SK-N-SH treated with all-trans-retinoic acid at 6 μM for 48 hours (cell line): Measurements from ENCODE around the gene TNP2.

Experiments
- ATAC-seq: fragments of 200-7000 bp; cut with Tn5 transposase; 3 replicates; pipeline ENCODE4 v1.9.1; 2020; ENCODE audit warnings: mild to moderate bottlenecking, moderate library complexity
- ARNTL ChIP-seq: fragments of 450-650 bp; formaldehyde crosslinking; IDR thresholded peaks from 2 replicates; pipeline ENCODE4 v1.5.0; 2020; ENCODE audit warnings: low read depth, mild to moderate bottlenecking, moderate library complexity, borderline replicate concordance
- BACH2 ChIP-seq: fragments of 250-450 bp; sonication (Bioruptor Pico); IDR thresholded peaks from 2 replicates; pipeline ENCODE4 v1.9.0; 2021; ENCODE audit warnings: mild to moderate bottlenecking, borderline replicate concordance
- CSDC2 ChIP-seq: fragments of 250-450 bp; sonication (Bioruptor Pico); IDR thresholded peaks from 2 replicates; pipeline ENCODE4 v1.5.0; 2020; ENCODE audit warnings: mild to moderate bottlenecking, moderate library complexity
- ESRRG ChIP-seq: fragments of 250-450 bp; sonication (Bioruptor Pico); IDR thresholded peaks from 2 replicates; pipeline ENCODE4 v1.6.1; 2021; ENCODE audit warnings: mild to moderate bottlenecking
- GLIS3 ChIP-seq: fragments of 250-450 bp; sonication (Bioruptor Pico); IDR thresholded peaks from 2 replicates; pipeline ENCODE4 v1.5.0; 2020; ENCODE audit warnings: mild to moderate bottlenecking, moderate library complexity
- ISL1 ChIP-seq: fragments of 250-450 bp; sonication (Bioruptor Pico); IDR thresholded peaks from 2 replicates; pipeline ENCODE4 v2.1.2; 2022; ENCODE audit warnings: mild to moderate bottlenecking, moderate library complexity
- OSR1 ChIP-seq: fragments of 250-450 bp; sonication (Bioruptor Pico); IDR thresholded peaks from 2 replicates; pipeline ENCODE4 v1.8.0; 2022; ENCODE audit warnings: moderate library complexity, mild to moderate bottlenecking, inconsistent platforms
- PPARA ChIP-seq: fragments of 250-450 bp; sonication (Bioruptor Pico); IDR thresholded peaks from 2 replicates; pipeline ENCODE4 v1.5.0; 2020; ENCODE audit warnings: mild to moderate bottlenecking, borderline replicate concordance
- RARB ChIP-seq: fragments of 250-450 bp; sonication (Bioruptor Pico); IDR thresholded peaks from 2 replicates; pipeline ENCODE4 v1.8.0; 2021; ENCODE audit warnings: mild to moderate bottlenecking, moderate library complexity
- SNAI2 ChIP-seq: fragments of 250-450 bp; sonication (Bioruptor Pico); IDR thresholded peaks from 2 replicates; pipeline ENCODE4 v1.5.0; 2020; ENCODE audit warnings: mild to moderate bottlenecking, moderate library complexity
- TCF4 ChIP-seq: fragments of 250-450 bp; sonication (Bioruptor Pico); IDR thresholded peaks from 2 replicates; pipeline ENCODE4 v1.8.0; 2021; ENCODE audit warnings: mild to moderate bottlenecking, moderate library complexity, borderline replicate concordance
- TOX ChIP-seq: fragments of 250-450 bp; sonication (Bioruptor Pico); IDR thresholded peaks from 2 replicates; pipeline ENCODE4 v1.8.0; 2021; ENCODE audit warnings: mild to moderate bottlenecking, moderate library complexity, borderline replicate concordance
- TSHZ2 ChIP-seq: fragments of 250-450 bp; sonication (Bioruptor Pico); IDR thresholded peaks from 2 replicates; pipeline ENCODE4 v1.5.0; 2020; ENCODE audit warnings: mild to moderate bottlenecking, moderate library complexity
- ZC3H10 ChIP-seq: fragments of 250-450 bp; sonication (Bioruptor Pico); IDR thresholded peaks from 2 replicates; pipeline ENCODE4 v1.5.1; 2021; ENCODE audit warnings: mild to moderate bottlenecking, moderate library complexity
- ZFP3 ChIP-seq: fragments of 250-450 bp; sonication (Bioruptor Pico); IDR thresholded peaks from 2 replicates; pipeline ENCODE4 v1.5.0; 2020; ENCODE audit warnings: mild to moderate bottlenecking, moderate library complexity
- ZFP30 ChIP-seq: fragments of 450-650 bp; formaldehyde crosslinking; IDR thresholded peaks from 2 replicates; pipeline ENCODE4 v1.5.0; 2022; ENCODE audit warnings: mild to moderate bottlenecking, moderate library complexity
- ZNF70 ChIP-seq: fragments of 450-650 bp; formaldehyde crosslinking; IDR thresholded peaks from 2 replicates; pipeline ENCODE4 v1.5.0; 2020; ENCODE audit warnings: mild to moderate bottlenecking, moderate library complexity
- TF ChIP-seq, protein P1 (sequence below): fragments of 250-450 bp; sonication (Bioruptor Pico); IDR thresholded peaks from 2 replicates; pipeline ENCODE4 v1.8.0; 2021; ENCODE audit warnings: low read depth, mild to moderate bottlenecking, moderate library complexity, borderline replicate concordance
- TF ChIP-seq, protein P2 (sequence below): fragments of 250-450 bp; sonication (Bioruptor Pico); IDR thresholded peaks from 2 replicates; pipeline ENCODE4 v1.8.0; 2020; ENCODE audit warnings: mild to moderate bottlenecking, moderate library complexity, borderline replicate concordance
- TF ChIP-seq, protein P3 (sequence below): fragments of 250-450 bp; sonication (Bioruptor Pico); IDR thresholded peaks from 2 replicates; pipeline ENCODE4 v1.5.1; 2020; ENCODE audit warnings: low read depth, mild to moderate bottlenecking, moderate library complexity

Gene TNP2

DNA sequence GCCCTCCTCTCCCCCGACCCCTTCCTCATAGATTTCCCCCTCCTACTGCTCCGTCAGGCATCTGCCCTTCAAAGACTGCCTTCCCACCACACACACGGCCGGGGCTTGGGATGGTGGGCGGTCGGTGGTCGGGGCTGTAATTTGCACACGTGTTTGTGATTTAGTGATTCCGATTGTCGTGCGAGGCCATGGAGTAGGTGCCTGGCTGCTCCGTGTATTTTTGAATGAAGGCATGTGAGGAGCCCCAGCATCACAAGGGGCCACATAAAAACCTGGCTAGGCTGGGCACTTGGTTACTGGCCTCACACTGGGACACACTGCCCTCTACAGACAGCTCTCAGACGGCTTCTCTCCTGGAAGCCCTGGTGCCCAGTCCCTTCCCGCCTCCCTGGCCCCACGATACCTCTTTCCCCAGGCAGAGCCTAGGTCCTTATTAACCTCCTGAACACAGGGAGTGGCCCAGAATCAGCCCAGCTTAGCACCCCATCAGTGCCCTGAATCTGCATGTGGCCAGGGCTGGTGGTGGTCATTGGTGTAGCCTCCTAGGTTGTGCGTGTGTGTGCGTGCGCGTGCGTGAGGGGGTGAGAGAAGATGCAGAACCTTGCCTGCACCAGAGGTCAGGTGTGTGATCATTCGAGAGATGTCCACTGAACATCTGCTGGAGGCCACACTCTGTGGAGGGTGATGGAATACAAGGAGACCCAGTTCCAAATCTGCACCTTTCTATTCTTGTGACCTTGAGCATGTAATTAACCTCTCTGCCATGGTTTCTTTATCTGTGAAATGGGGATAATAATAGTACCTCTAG, 11.8 kb downstream of the TNP2 start:
- no peak for TF ChIP-seq ESRRG (CRISPR knock-in tag)
- TF ChIP-seq ZFP30 (CRISPR knock-in tag) = no peak
- no peak for TF ChIP-seq CSDC2
- TF ChIP-seq SNAI2 (CRISPR knock-in tag) = no peak
- no peak for TF ChIP-seq BACH2 (CRISPR knock-in tag)
- no peak for TF ChIP-seq ARNTL (CRISPR knock-in tag)
- TF ChIP-seq RARB (CRISPR knock-in tag) = no peak
- TF ChIP-seq ZFP3 (CRISPR knock-in tag) = no peak
- no peak for TF ChIP-seq TCF4
- TF ChIP-seq PPARA (CRISPR knock-in tag) = no peak
- TF ChIP-seq, protein P1, sequence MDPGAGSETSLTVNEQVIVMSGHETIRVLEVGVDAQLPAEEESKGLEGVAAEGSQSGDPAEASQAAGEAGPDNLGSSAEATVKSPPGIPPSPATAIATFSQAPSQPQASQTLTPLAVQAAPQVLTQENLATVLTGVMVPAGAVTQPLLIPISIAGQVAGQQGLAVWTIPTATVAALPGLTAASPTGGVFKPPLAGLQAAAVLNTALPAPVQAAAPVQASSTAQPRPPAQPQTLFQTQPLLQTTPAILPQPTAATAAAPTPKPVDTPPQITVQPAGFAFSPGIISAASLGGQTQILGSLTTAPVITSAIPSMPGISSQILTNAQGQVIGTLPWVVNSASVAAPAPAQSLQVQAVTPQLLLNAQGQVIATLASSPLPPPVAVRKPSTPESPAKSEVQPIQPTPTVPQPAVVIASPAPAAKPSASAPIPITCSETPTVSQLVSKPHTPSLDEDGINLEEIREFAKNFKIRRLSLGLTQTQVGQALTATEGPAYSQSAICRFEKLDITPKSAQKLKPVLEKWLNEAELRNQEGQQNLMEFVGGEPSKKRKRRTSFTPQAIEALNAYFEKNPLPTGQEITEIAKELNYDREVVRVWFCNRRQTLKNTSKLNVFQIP (CRISPR knock-in tag) = no peak
- TF ChIP-seq, protein P2, sequence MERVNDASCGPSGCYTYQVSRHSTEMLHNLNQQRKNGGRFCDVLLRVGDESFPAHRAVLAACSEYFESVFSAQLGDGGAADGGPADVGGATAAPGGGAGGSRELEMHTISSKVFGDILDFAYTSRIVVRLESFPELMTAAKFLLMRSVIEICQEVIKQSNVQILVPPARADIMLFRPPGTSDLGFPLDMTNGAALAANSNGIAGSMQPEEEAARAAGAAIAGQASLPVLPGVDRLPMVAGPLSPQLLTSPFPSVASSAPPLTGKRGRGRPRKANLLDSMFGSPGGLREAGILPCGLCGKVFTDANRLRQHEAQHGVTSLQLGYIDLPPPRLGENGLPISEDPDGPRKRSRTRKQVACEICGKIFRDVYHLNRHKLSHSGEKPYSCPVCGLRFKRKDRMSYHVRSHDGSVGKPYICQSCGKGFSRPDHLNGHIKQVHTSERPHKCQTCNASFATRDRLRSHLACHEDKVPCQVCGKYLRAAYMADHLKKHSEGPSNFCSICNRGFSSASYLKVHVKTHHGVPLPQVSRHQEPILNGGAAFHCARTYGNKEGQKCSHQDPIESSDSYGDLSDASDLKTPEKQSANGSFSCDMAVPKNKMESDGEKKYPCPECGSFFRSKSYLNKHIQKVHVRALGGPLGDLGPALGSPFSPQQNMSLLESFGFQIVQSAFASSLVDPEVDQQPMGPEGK (CRISPR knock-in tag) = no peak
- TF ChIP-seq GLIS3 (CRISPR knock-in tag) = no peak
- no peak for TF ChIP-seq TSHZ2
- no peak for TF ChIP-seq ISL1 (CRISPR knock-in tag)
- no peak for TF ChIP-seq TOX
- no peak for TF ChIP-seq OSR1
- no peak for TF ChIP-seq ZNF70 (CRISPR knock-in tag)

DNA sequence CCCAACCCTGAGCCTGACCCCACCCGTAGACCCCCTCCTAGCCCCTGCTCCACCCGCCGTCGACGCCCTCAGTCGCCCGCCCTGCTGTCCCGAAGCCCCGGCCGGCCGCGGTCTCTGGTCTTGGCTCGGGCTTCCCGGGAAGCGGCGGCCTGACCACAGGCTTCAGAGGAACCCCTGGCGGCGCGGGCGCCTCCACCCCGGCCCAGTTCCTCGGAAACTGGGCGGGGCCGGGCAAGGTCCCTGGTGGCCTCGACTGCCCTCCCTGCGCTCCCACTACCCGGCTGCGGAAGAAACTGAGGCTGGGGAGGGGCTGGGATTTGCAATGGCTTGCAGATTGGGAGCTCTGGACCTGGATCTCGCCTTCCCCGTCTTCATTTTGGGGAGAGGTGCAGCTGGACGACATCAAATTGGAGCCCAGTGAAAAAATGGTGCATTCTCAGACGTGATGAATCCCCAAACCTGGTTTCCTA, 12.4 kb downstream of the TNP2 start:
- ATAC-seq = peak; percentile 53
- TF ChIP-seq, protein P3, sequence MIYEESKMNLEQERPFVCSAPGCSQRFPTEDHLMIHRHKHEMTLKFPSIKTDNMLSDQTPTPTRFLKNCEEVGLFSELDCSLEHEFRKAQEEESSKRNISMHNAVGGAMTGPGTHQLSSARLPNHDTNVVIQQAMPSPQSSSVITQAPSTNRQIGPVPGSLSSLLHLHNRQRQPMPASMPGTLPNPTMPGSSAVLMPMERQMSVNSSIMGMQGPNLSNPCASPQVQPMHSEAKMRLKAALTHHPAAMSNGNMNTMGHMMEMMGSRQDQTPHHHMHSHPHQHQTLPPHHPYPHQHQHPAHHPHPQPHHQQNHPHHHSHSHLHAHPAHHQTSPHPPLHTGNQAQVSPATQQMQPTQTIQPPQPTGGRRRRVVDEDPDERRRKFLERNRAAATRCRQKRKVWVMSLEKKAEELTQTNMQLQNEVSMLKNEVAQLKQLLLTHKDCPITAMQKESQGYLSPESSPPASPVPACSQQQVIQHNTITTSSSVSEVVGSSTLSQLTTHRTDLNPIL (CRISPR knock-in tag) = no peak
- TF ChIP-seq PPARA (CRISPR knock-in tag) = no peak

More for the DNA sequence above, 11.8 kb downstream of the TNP2 start:
- ATAC-seq = peak; percentile 84

DNA sequence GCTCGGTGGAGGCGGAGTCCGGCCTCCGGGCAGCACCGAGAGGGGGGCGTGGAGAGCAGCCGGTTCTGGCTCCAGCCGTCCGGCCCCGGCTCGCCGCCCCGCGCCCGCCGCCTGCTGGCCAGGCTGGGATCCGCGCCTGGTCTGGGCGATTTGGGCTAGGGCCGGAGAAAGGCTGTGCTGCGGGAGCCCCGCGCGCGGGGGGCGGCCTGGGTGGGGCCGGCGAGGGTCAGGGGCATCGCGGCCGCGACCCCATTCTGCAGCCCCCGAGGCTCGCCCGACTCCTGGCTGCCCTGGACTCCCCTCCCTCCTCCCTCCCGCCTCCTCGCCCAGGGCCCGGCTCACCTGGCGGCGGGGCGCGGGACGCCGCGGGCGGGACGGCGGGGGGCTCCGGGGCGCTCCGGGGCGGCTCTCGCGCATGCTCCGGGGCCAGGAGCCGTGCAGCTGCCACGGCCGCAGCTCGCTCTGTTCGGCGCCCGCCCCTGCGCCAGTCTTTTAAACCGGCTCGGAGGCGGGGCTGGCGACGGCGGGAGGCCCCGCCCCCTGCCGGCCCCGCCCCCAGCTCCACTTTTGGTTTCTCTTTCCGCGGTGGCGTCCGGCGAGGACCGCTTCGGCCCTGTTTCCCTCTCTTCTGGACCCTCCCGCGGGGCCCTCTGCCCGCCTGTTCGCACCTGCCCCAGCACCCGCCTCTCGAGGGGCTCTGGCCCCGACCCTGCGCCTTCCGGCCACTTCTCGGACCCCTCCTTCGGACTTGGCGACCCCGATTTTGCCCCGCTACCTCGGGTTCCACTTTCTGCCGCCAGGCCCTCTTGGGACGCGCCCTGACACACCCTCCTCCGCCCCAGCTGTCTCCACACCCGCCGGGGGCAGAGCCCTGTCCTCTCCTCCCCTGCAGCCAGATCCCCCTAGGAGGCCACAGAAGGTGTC, 13.1 kb downstream of the TNP2 start, which contains the start of gene SOCS1:
SOCS1 (minus strand) TSS at position 468 of the 924 bp plus-strand sequence. CDS start 726 bp downstream, outside the sequence.
- TF ChIP-seq TCF4 (no peak), ZC3H10 (peak; percentile 28; the same call in 1 of the 2 replicates), TSHZ2 (no peak), RARB (CRISPR knock-in tag) (no peak), GLIS3 (CRISPR knock-in tag) (no peak), ARNTL (CRISPR knock-in tag) (0 out of 2 replicates have a peak, but pooled peaks have one; percentile 21)
- TF ChIP-seq, protein P3 (CRISPR knock-in tag) = no peak
- TF ChIP-seq, protein P1 (CRISPR knock-in tag) = no peak
- TF ChIP-seq, all 23 proteins: peak for 2
- ATAC-seq = peak; percentile 74
